Activated naive CD4-positive, alpha-beta T cell treated with anti-CD3 and anti-CD28 coated beads, Interleukin-2, amount 10 ng/mL, durations not matched to agents 5 hours and 36 hours (primary cell): Measurements from ENCODE around the gene DNAJC16. TPM values are rescaled to one million over a fixed set of nuclear protein-coding genes. Genes with fewer than 3 reads are reported as not detected.

ENCODE experiments used
- total RNA-seq, 2 experiments: library from RNA; stranded (reverse); gene quantifications; one replicate each; pipeline ENCODE4 v1.2.3, GENCODE V29; 2021

DNAJC16 gene
- 10 to 100 TPM; 13.4 to 18.8 TPM for total RNA-seq

DNA sequence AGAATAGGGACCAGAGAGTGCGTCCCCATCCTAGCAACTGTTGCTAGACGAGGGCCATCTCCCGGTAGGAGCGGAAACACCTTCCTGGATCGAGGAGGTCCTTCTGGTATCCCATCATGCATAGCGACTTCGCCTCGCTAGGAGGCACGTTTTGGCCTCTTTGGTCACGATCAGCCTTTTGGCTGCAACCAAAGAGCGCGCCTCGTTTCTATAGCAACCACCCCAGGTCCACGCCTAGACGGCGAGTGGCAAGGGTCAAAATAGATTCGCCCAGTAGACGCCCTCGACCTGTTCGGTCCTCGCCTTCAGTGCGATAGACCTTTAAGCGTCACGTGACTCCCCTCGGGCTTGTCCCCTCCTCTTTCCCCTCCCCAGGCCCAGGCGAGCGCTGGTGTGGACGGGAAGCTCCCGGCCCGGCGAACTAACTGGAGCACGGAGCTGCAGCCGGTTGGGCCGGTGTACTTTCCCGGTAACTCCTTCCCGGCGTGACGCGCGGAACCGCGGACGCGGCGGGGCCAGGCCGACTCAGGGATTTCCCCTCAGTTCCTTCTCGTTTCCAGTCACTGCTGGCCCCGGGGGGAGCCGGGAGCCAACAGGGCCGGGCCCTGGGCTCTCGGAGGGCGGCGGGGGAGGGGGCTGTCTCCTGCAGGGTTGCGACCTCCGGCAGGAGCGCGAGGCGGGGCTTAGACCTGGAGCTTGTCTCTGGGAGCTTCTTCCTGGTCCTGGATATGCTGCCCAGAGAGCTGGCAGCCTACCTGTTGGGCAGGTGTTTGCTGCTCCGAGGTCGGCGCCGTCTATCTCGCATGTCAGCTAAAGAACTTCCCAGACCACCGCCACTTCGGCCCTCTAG is at the start of gene DNAJC16:
Gene DNAJC16 (plus strand): TSS at position 359 of the 850 bp plus-strand sequence. CDS start 2,258 bp downstream, outside the sequence.

DNA sequence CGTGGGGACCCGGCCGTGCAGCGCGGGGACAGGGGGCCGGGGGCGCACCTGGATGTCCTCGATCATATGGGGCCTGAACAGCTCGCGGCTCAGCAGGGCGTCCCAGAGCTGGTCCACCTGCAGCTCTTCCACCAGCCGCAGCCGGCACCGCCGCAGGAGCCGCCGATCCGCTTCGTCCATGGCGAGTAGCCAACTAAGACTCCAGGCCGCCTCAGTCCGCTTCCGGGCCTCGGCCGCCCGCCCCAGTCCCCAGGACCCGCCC is 2.7 kb upstream of the DNAJC16 start, which contains the start of gene CASP9:
Gene CASP9 (minus strand): TSS at position 195 of the 262 bp plus-strand sequence. CDS start 15 bp downstream, at position 180.

DNA sequence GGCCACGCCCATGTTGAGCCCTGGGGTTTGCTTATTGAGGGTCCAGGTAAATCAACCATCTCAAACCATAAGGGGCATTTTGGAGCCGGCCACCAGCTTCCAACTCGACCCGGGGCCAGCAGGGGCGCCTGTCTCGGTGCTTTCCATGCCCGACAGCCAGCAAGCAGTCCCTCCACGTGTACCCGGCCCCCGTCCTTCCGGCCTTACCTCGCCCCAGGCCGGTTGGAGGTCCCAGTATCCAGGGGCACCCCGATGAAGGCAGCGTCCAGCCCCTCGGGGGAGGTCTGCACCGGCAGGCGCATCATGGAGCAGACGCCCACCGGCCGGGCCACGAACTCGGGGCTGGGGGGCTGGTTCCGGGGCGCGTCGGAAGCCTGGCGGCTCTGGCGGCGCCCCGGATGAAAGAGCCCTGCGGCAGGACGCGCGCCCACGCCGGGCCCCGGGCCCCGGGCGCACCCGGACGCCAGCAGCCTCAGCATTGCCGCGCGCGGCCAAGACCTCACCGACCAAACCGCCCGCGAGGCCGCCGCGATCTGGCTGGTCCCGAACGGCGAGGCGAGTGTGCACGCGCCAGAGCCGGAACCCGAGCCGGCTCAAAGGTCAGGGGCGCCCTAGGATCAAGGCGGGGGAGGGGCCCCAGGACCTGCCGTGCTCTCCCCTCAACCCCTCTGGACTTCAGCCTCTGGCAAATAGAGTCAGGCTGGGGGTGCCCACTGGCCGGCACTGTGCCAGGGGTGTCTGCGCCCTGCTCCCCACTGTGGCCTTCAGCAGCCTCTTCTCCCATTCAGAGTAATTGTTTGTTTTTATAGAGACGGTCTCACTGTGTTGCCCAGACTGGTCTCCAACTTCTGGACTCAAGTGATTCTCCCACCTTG is 58.1 kb downstream of the DNAJC16 start, which contains the start of gene AGMAT:
Gene AGMAT (minus strand): TSS at position 563 of the 875 bp plus-strand sequence. CDS start 84 bp downstream, at position 479.

DNA sequence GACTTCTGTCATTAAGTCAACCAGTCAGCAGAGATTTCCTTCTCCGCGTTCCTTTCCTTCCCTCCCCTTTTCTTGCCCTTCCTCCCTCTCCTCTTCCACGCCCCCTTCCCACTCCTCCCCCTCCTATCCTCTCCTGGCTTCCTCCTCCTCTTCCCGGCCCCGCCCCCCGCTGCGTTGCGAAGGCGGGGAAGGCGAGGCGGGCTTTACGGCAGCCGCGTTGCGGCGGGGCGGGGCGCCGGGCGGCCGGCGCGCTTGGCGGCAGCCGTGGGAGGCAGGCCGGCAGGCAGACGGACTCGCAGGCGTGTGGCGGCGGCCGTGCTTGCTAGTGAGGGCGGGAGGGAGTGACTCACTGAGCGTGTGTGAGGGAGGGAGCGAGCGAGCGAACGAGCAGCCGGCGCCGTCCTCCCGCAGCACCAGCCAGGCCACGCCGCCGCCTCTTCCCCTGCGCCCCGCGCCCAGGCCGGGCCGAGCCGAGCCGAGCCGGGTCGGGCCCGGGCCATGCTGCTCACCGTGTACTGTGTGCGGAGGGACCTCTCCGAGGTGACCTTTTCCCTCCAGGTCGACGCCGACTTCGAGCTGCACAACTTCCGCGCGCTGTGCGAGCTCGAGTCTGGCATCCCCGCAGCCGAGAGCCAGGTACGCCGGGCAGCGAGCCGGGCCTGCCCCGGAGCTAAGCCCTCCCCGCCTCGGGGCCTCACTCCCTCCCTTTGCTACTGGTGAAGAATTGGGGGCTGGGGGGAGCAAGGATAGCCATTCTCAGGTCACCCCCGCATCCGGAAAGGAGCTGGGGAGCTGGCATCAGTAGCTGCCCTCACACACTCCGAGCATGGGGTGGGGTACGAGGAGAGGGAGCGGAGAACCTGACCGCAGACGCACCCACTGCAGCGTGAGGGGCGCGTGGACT is 90.8 kb downstream of the DNAJC16 start, which contains the start of gene DDI2:
Gene DDI2 (plus strand): TSS at position 286 of the 904 bp plus-strand sequence. CDS start 213 bp downstream, at position 499.

Other genes with a start within 250 kb of the DNAJC16 start
- 10 to 100 TPM; 51.8 to 52.3 TPM for gene EFHD2, start 117.0 kb upstream of the DNAJC16 start, total RNA-seq
- gene CTRC, start 88.4 kb upstream of the DNAJC16 start, total RNA-seq: under 1 TPM in 1 of 2 experiments, not detected in 1; 0.38 TPM
- gene CELA2A, start 70.1 kb upstream of the DNAJC16 start, total RNA-seq: not detected
- gene CELA2B, start 50.7 kb upstream of the DNAJC16 start, total RNA-seq: not detected
- gene CASP9, start 2.6 kb upstream of the DNAJC16 start, total RNA-seq: 10 to 100 TPM; 18.6 to 19.0 TPM
- 10 to 100 TPM; 15.7 to 15.9 TPM for gene AGMAT, start 58.2 kb downstream of the DNAJC16 start, total RNA-seq
- gene DDI2, start 90.6 kb downstream of the DNAJC16 start, total RNA-seq: 10 to 100 TPM; 31.8 to 36.5 TPM
- 10 to 100 TPM; 53.3 to 55.8 TPM for gene PLEKHM2, start 157.5 kb downstream of the DNAJC16 start, total RNA-seq
- 1 to 10 TPM; 1.9 to 2.1 TPM for gene SLC25A34, start 209.4 kb downstream of the DNAJC16 start, total RNA-seq
- not detected for gene TMEM82, start 215.7 kb downstream of the DNAJC16 start, total RNA-seq
- not detected for gene FBLIM1, start 231.9 kb downstream of the DNAJC16 start, total RNA-seq